Measurements from ENCODE around the gene PLA2G4B. TPM values are rescaled to one million over a fixed set of nuclear protein-coding genes. Genes with fewer than 3 reads are reported as not detected.
A peak's percentile ranks its signal among the peaks of the same experiment; 100 is the strongest.

The PLA2G4B gene, protein sequence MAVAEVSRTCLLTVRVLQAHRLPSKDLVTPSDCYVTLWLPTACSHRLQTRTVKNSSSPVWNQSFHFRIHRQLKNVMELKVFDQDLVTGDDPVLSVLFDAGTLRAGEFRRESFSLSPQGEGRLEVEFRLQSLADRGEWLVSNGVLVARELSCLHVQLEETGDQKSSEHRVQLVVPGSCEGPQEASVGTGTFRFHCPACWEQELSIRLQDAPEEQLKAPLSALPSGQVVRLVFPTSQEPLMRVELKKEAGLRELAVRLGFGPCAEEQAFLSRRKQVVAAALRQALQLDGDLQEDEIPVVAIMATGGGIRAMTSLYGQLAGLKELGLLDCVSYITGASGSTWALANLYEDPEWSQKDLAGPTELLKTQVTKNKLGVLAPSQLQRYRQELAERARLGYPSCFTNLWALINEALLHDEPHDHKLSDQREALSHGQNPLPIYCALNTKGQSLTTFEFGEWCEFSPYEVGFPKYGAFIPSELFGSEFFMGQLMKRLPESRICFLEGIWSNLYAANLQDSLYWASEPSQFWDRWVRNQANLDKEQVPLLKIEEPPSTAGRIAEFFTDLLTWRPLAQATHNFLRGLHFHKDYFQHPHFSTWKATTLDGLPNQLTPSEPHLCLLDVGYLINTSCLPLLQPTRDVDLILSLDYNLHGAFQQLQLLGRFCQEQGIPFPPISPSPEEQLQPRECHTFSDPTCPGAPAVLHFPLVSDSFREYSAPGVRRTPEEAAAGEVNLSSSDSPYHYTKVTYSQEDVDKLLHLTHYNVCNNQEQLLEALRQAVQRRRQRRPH
- total RNA-seq, result 4.3 TPM
- long read RNA-seq, result 0 reads

DNA sequence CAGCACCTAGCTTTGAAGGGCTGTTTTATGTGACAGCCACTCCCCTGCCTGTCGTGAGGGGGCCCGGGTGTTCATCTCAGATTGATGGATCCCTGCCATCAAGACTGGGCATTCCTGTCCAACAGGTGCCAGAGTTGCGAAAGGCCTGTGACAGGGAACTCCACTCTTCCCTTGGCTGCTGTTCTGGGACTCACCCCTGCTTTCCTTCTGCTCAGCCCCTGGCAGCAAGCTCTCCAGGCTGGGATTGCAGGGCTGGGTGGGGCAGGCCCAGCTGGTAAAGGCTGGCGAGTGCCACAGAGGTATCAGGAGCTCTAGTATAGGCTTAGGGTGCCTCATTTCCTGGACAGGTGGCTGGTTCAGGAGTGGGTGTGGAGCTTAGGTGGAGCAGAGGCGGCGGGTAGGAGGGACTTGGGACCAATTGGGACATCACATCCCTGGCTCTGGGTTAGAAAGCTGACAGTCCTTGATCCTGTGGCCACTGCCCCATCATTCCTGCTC is at the start of gene PLA2G4B:
TSS of gene PLA2G4B (plus strand) at position 448 of the 498 bp plus-strand sequence. CDS start 67 bp downstream, outside the sequence.
- no peak for DNase-seq (ENCODE audit: low spot score)

DNA sequence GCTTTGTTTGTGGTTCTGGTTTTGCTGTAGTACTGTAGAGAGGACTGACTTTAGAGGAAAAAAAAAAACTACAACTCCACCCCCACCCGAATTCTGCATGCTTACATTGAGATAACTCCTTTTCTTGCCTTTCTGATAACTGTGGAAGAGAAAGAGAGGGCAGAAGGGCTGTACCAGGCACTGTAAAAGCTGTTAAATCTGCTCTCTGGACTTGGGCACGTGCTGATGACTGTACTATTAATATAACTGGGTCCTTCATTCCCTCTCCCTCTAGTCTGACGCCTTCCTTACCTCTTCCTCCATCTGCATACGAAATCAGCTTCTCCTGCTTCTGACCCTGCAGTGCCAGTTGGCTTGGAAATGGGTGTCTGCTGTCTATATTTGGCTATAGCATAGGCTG is 49.4 kb upstream of the PLA2G4B start:
- no peak for DNase-seq (ENCODE audit: low spot score)

DNA sequence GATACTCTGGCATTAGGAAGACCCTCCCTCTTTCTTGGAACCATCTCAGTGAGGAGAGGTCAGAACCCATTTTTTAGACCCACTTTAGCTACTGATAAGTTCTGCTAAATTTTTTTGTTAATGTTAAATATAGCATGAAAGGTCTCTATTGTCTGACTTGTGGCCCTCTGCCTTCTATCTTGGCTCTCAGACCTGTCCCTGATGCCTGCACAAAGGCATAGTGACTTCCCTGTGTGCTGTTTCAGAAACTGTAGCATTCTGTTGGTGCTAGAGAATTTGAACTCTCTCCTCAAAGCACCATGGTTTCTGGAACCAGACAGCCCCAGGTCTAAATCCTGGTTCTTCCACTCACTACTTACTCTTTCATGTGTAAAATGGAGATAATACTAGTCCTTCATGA is 49.0 kb upstream of the PLA2G4B start:
- DNase-seq (ENCODE audit: low spot score), result no peak

DNA sequence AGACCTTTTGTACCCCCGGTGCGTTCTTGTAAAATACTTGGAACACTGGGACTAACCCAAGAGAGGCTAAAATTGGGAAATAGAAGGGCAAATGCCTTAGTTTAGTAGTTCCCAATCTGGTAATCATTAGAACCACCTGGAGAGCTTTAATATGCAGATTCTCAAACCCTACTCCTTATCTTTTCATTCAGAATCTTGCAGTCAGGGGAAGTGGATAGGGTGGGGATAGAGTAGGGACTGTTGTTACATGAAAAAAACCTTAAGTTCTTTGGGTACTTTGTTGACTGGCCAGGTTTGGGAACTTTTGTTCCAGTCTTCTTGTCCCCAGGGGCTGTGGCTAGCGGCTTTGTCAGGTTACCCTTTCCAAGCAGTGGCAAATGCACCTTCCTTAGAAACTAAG is 48.5 kb upstream of the PLA2G4B start:
- DNase-seq (ENCODE audit: low spot score), result no peak

DNA sequence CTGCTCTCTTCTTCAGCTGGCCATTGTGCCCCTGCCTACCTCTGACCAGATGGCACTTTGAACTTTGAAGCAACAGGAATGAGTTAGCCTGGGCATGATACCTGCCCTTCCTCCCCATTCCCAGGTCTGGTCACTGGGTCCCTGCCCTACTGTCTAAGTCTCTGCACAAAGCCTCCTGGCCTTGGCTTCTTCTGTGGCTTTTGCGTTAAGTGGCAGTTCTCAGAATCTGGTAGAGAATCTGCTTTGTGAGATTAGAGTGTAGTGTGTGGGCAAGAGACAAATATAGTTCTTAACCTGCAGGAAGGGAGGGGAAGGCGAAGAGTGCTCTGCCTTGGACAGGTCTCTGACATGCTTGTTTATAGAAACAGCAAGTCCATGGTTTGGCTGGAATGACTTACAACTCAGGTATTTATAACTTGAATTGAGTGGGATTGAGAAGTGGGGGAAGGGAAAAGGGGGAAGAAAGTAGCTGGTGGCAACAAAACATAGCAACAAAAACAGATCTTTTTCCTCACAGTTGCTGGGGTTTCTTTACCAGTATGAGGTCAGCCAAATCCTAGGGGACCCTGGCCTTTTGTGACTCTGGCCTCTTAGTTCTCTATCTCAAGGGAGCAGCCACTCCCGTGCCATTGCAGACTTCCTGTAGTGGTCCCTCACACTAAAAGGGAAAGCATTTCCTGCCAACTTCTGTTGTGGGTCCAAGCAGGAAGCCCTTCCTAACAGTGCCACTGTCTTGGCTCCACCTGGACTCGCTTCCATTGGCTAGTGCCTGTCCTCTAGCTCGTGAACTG is 47.7 kb upstream of the PLA2G4B start:
- no peak for DNase-seq (ENCODE audit: low spot score)

DNA sequence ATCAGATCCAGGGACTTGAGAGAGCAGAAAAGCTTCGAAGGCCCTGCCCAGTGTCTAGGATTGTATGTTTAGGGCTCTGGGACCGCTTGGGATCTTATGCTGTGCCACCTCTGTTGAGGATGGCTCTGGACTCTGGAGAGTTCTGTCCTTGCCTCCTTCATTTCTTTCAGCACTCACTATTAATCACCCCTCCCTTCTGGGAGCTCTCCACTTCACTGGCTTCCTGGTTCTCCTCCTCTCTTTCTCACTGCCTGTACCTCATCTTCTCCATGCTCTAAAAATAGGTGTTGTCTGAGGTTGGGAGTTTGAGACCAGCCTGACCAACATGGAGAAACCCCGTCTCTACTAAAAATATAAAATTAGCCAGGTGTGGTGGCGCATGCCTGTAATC is 47.1 kb upstream of the PLA2G4B start:
- no peak for DNase-seq (ENCODE audit: low spot score)

DNA sequence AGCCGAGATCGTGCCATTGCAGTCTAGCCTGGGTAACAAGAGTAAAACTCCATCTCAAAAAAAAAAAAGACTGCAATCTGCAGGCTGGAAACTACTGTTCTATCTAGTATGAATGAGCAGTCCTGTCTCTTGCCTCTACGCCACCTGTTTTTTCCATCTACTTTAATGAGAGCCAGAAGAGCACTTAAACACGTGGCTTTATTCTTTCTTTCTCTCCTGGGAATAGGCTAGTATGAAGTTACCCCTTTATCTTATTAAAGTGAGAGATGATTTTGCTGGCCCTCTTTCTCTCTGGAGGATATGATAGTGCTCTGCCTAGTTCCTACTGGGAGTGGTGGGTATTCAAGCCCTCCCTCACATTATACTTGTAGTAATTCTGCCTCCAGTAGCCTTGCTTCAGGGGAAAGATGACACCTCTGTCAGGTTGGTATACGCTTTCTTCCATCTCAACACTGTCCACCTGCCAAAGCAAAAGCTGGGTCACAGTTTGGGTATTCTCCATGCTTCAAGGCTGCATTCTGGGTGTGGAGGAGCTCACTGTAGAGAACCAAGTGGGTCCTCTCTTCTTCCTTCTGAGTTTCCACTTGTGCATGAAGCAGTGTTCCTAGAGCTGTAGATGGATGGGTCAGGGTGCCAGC is 46.5 kb upstream of the PLA2G4B start:
- DNase-seq (ENCODE audit: low spot score), result no peak

DNA sequence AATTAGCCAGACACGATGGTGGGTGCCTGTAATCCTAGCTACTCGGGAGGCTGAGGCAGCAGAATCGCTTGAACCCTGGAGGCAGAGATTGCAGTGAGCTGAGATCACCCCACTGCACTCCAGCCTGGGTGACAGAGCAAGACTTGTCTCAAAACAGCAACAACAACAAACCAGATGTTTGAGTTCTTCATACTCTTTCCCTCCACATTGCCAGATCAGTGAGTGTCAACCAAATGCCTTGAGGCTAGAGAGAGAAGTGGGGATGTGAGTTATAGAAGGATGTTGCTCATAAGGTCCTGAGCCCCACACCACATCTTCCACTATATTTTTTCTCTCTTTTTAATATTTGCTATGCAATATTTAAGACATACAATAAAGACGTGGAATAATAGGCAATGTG is 44.6 kb upstream of the PLA2G4B start:
- no peak for DNase-seq (ENCODE audit: low spot score)

DNA sequence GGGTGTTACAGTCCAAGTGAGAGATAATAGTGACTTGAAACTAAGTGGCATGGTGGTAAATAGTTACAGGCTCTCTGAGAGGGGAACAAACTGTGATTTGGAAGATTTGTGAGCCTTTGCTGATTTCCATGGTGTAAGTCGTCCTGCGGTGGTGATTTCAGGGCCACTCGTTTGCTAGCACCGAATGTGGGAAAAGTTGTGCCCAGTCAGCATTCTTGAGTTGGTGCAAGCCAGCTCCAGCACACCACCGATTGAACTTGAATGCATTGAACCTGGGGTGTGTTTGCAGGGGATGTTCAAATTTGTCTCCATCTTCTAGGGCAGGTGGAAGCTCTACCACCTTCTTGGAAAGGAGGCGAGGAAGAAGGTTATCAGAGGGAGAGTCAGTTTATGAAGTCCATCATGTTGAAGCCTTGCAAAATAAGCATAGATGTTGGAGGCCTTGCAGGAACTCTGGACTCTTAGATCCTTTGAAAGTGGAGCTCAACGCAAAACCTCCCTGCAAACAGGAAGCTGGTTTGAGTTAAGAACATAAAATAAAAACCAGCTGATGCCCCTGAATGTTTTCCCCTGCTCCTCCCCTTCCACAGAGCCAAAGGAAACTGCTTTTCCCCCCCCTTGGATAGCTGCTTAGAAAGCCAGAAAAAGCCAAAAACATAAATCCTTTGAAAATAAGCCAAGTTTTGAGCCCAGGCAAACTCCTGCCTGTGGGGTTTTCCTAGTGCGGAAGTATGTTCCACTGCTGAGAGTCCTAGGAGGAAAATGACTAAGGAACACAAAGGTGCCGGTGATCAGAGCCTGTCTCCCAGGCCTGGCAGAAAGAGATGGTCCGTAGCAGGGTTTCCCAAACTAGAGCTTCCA is 42.4 kb upstream of the PLA2G4B start:
- DNase-seq (ENCODE audit: low spot score), result no peak

DNA sequence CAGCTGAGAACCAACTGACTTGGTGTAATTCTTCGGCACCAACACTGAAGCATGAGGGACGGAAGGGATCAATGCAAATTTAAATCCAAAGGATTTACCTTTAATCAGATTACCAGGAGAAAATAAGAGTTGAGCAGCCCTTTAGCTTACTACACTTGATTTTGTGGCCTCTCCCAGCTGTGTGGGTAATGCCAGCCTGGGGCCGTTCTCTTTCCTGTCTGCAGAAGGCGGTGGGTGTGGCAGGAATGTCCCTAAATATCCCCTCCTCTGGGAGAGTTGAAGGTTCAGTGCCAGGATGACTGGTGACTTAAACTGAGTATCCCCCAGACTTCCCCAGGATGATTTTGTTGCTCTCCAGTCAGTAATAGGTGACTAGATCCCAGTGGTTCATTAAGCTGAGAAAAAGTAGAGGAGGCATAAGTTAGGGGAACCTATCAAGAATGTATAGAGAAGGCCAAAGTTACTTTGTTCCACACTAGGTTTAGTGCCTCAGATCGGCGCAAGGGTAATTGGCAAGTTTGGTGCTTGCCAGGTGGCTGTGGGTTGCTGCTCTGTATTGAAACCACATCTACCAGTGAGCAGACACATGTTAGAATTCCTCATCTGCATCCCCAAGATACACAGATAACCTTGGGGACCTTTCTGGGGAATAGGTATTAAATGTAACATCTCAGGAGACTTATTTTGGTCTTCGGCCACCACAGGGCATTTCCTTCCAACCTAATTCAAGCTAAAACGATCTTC is 41.3 kb upstream of the PLA2G4B start:
- no peak for DNase-seq (ENCODE audit: low spot score)

DNA sequence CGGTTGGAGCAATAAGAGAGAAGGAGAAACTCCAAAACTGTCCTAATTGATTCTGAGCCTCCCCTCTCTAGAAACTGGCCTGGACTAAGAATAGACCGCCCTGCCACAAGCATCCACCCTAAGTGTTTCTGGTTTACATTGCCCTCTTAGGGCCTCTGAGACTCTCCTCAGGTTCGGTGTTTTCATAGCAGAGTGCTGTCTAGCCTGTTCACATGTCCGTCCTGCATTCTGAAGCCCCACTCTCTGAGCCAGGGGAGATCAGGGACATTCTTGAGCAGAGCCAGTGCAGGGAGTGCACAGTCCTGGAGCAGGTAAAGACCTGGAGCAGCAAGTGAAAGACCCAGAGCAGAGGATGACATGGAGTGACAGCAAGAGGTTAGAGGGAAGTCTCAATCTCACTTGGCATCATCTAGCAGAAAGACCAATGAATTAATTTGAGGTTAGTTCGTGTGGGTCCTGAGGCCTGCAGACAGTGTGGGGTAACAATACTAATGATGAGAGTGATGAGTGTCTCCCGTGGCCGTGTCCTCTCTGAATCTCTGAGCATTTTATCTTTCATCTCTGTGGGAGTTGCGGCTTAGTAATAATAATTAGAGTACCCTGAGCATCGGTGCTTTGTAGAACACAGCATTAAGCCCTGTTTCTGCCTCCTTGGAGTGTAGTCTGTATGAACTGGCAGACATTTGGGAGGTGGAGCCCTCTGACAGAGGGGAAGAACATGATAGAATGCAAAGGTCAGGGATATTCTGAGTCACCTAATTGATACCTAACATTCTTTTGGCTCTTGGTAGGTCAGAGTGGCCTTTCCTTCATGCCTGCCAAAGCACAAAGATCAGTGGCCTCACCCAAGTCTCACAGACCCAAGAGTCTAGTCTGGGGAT is 39.8 kb upstream of the PLA2G4B start:
- DNase-seq (ENCODE audit: low spot score), result peak; percentile 33

DNA sequence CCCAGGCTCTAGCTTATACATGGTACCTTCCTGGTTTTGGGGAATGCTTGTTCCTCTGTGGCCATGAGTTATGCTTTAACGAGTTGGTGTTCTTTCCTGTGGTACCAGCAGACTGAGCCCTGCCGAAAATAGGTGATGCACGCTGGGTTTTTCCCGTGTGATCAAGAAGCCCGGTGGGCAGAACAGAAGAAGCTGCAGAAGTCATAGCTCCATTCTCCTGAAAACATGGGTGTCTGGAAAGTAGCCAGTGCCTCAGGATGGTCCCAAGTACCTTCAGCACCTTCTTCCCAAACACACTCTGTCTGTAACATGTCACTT is 39.2 kb upstream of the PLA2G4B start:
- DNase-seq (ENCODE audit: low spot score), result no peak

DNA sequence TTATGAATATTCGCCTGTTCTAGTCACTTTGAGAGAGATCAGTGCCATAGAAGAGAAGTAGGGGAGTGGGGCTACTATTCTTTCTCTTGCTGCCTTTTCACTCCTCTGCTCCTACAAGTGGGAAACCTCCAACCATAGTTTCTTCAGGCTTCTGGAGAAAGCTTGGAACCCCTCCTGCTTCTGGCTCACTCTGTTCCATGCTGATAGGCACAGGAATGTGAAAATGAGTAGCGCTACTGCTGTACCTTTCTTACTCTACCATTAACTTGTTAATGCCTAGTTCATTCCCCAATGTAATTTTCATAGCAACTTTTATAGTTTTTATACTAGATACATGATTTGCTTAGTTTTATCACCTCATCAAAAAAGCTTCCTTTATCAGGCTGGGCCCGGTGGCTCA is 37.5 kb upstream of the PLA2G4B start:
- DNase-seq (ENCODE audit: low spot score), result no peak

DNA sequence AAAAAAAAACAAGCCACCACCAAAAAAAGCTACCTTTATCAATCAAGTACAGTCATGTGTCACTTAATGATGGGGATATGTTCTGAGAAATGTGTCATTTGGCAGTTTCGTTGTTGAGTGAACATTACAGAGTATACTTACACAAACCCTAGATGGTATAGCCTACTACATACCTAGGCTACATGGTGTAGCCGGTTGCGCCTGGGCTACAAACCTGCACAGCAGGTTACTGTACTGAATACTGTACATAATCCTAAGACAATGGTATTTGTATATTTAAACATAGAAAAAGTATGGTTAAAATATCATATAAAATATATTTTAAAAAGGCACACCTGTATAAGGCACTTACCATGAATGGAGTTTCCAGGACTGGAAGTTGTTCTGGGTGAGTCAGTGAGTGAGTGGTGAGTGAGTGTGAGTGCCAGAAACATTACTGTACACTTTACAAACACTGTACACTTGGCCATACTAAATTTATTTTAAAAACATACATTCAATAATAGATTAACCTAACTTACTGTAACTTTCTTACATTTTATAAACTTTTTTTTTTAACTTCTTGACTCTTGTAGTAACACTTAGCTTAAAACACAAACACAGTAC is 36.7 kb upstream of the PLA2G4B start:
- peak; percentile 12 for DNase-seq (ENCODE audit: low spot score)

DNA sequence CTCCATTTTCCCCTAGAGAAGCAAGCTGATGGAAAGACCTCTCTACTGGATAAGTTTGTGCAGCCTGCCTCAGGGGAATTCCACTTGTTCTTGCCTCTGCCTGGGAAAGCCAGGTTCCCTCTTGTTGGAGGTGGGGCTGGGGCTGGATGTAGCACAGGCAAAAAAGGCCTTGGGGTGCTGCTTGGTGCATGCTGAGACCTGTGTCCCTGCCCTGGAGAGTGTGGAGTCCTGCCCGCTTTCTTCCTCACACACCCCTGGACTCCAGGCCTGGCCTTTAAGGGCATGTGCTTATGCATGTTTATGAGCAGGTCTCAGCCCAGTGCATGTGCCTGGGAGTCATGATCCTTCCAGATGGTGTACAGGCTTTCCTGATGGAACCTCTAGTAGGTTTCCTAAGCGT is 34.3 kb upstream of the PLA2G4B start:
- DNase-seq (ENCODE audit: low spot score), result no peak

DNA sequence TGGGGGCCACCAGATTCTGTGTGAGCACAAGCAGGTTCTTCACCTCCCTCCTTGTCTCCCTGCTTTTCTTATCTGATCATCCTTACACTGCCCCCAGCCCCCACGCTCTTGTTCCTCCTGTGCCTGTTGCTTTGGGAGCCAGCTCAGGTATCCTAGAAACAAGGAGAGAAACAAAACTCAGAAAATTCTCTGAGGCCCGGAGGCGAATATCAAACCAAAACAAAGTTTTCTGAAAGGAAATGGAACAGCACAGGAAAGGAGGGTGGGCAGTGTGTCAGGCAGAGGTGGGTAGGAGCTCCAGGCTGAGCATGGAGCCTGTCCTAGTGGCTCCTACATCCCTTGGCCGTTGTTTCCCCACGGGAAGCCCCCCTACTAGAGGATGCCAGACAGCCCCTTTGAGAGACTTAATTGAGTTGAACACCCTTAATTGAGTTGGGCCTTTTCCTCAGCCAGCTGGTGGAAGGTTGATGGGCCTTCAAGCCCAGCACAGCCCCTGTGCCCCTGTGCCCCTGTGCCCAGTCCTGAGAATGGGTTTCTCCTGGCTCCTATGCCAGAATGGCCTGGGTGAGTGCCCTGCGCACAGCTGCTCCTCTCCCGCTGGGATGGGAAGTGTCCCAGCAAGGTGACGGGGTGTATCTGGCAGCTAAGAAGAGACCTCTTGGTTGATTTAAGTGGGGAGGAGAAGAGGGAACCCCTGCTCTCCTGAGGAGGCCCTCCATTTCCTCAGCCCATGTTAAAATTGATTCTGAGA is 33.6 kb upstream of the PLA2G4B start:
- DNase-seq (ENCODE audit: low spot score), result no peak

DNA sequence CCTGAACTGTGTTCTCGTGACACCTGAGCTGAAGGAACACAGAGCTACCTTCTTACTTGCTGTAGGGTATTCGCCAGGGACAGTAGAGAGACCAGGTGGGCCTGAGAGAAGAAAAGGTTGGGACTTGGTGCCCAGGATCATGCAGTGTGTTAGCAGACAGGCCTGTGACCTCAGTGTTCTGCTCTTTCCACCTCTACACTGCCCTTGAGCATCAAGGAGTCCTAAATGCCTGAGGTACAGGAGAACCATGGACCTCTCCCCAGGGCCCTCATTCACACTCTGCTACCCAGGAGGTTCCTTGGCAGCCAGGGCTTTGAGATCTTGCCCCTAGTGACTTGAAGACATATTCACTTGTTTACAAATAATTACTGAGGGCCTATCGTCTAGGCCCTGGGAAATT is 32.9 kb upstream of the PLA2G4B start:
- no peak for DNase-seq (ENCODE audit: low spot score)
